MM.1S (cell line): Measurements from ENCODE around the gene ZNF277.

Experiments
- CTCF ChIP-seq: fragments of 300-600 bp; sonication (generic); IDR thresholded peaks from 2 replicates; pipeline ENCODE4 v1.5.1; 2016; ENCODE audit warnings: antibody characterized with exemption, low read length, mixed read lengths
- EZH2phosphoT487 ChIP-seq: fragments of 300-600 bp; sonication (generic); IDR thresholded peaks from 2 replicates; pipeline ENCODE4 v1.6.1; 2018; ENCODE audit warnings: antibody characterized with exemption, low read length

- TF ChIP-seq CTCF (no peak), EZH2phosphoT487 (no peak)
Observed at GRCh38 chr7:112234147-112234546, 27.7 kb downstream of the ZNF277 start.
